GM18909 (cell line): ENCODE results near the gene NTF4.
"Not testable (repeated sequence)": the region's sequence is repeated elsewhere in the genome, so short reads cannot be mapped to it uniquely, and the experiment has no call there.

ENCODE experiments used
- ATAC-seq: cut with Tn5 transposase; IDR thresholded peaks from one replicate; pipeline ENCODE4 v1.9.1; 2021; ENCODE audit warnings: mild to moderate bottlenecking; ENCODE audit not compliant: unreplicated experiment, poor library complexity

The NTF4 gene

GRCh38 chr19:49058562-49058961 lies 6.1 kb downstream of the NTF4 start:
- ATAC-seq: no peak

- ATAC-seq: no peak
Observed at GRCh38 chr19:49057636-49058234, 6.9 kb downstream of the NTF4 start, which contains the start of gene CGB7. Gene CGB7 (minus strand): TSS chr19:49057749. CDS start chr19:49055375, 2,374 bp downstream.

- ATAC-seq: not testable (repeated sequence)
Observed at GRCh38 chr19:49056902-49057596, 7.6 kb downstream of the NTF4 start.

DNA sequence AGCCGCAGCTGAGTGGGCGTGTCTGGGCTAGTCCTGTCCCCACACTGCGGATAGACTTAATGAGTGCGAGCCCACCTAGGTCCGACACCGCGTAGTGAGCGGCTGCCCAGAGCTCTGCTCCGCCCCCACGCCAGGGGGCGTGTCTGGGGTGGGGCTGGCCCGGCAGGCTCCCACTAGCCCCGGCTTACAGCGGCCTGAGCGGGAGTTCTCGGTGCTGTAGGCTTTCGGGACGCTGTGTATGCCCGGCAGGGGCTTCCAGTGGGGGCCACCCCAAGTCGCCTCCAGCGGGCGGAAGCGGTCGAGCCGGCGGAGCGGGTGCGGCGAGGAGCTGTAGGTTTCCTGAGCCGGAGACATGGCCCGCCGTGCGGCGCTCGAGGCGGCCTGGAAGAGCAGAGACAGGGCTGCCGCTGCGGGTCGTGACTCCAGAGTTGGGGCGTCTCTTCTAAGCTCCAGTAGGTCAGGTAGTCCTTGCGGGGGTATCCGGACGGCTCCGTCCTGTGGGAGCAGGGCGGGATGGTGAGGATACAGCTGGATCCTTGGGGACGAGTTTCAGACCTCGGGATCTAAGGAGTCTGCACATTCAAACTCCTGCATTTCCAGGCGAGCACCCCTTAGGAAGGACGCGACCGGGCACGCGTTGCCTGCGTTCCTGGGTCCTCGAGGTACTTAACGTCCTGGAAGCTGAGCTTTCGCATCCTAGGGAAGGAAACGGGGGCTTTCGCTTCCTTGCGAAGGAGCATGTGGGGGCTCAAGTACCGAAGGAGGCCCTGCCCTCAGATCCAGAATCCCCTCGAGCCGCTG lies 8.3 kb downstream of the NTF4 start:
- ATAC-seq: no peak

GRCh38 chr19:49050376-49051033 lies 14.1 kb downstream of the NTF4 start:
- not testable (repeated sequence) for ATAC-seq

DNA sequence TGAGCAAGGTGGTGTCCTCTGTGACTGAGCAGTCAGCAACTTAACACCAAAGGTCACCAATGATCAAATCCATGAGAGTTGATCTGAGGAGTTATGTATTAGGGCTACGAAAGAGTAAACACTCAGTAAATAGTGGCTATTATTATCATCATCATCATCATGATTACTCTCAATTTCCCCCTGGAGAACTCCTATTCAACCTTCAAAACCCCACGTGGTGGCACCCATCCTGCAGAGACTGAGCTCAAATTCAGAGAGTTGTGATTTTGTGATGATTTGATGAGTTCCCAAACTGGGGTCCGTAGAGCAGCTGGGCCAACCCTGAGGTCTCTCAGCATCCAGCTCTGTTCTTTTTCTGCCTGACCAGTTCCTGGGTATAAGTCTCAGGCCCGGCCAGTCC lies 14.8 kb downstream of the NTF4 start:
- not testable (repeated sequence) for ATAC-seq

GRCh38 chr19:49049011-49049410 lies 15.6 kb downstream of the NTF4 start, which contains the start of gene CGB8:
Gene CGB8 (minus strand): TSS chr19:49049111. CDS start chr19:49048739, 372 bp downstream.
- not testable (repeated sequence) for ATAC-seq

DNA sequence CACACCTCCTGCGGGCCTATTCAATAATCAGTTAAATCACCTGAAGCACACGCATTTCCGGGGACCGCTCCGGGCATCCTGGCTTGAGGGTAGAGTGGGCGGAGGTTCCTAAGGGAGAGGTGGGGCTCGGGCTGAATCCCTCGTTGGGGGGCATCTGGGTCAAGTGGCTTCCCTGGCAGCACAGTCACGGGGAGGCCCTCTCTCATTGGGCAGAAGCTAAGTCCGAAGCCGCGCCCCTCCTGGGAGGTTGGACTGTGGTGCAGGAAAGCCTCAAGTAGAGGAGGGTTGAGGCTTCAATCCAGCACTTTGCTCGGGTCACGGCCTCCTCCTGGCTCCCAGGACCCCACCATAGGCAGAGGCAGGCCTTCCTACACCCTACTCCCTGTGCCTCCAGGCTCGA lies 21.1 kb downstream of the NTF4 start, which contains the start of gene CGB5:
Gene CGB5 (plus strand): TSS at position 301 of the 400 bp plus-strand sequence. CDS start 362 bp downstream, outside the sequence.
- ATAC-seq: not testable (repeated sequence)

- not testable (repeated sequence) for ATAC-seq
Observed at GRCh38 chr19:49042666-49043065, 22.0 kb downstream of the NTF4 start.

DNA sequence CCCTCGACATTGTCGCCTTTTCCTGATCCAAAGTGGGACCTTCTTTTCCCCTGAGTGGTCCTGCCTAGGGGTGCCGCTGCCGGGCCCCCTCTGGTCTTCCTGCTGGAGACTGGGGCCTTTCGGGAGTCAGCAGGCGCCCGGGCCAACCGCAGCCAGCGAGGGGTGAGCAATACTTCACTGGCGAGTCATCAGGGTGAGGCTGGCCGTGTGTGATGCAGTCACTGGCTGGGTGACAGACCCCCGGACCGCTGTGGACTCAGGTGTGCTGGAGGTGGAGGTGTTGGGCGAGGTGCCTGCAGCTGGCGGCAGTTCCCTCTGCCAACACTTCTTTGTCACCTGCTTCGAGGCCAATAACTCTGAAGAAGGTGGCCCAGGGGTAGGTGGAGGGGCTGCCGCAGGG lies 22.4 kb downstream of the NTF4 start:
- no peak for ATAC-seq

GRCh38 chr19:49039736-49040135 lies 24.9 kb downstream of the NTF4 start:
- not testable (repeated sequence) for ATAC-seq

GRCh38 chr19:49038557-49039276 lies 25.9 kb downstream of the NTF4 start:
- ATAC-seq: not testable (repeated sequence)

DNA sequence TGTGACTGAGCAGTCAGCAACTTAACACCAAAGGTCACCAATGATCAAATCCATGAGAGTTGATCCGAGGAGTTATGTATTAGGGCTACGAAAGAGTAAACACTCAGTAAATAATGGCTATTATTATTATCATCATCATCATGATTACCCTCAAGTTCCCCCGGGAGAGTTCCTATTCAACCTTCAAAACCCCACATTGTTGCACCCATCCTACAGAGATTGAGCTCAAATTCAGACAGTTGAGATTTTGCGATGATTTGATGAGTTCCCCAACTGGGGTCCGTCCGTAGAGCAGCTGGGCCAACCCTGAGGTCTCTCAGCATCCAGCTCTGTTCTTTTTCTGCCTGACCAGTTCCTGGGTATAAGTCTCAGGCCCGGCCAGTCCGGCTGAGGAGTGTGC lies 26.5 kb downstream of the NTF4 start:
- ATAC-seq: not testable (repeated sequence)

DNA sequence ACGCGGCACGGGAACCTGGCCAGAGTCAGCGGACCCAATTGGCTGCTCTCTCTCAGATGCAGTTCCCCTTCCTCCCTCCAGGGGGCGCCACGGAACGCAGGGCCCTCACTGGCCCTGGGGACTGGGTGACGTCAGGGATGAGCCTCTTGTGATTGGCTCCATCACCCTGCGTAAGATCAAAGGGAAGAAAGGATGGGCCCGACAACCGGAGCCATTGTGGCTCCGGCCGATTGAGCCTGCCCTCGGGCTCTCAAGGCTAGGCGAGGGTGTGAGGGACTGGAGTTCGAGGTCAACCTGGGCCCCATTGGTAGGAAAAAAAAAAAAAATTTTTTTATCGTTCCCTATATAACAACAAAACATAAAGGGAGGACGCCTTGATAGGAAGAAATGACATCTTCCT lies 27.8 kb downstream of the NTF4 start, which contains the start of gene CGB1:
Gene CGB1 (minus strand): TSS at position 81 of the 400 bp plus-strand sequence. CDS start 184 bp downstream, outside the sequence.
- ATAC-seq: not testable (repeated sequence)

DNA sequence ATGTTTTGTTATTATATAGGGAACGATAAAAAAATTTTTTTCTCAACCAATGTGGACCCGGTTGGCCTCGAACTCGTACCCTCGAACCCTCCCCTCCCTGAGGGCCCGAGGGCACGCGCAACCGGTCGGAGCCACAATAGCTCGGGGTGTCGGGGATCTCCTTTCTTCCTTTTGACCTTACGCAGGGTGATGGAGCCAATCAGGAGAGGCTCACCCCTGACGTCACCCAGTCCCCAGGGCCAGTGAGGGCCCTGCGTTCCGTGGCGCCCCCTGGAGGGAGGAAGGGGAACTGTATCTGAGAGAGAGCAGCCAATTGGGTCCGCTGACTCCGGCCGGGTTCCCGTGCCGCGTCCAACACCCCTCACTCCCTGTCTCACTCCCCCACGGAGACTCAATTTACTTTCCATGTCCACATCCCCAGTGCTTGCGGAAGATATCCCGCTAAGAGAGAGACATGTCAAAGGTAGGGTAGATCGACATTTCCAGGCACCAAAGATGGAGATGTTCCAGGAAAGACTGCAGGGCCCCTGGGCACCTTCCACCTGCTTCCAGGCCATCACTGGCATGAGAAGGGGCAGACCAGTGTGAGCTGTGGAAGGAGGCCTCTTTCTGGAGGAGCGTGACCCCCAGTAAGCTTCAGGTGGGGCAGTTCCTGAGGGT lies 32.8 kb downstream of the NTF4 start, which contains the start of gene CGB2:
Gene CGB2 (plus strand): TSS at position 249 of the 660 bp plus-strand sequence. CDS start 206 bp downstream, at position 455.
- ATAC-seq: not testable (repeated sequence)

GRCh38 chr19:49030323-49030722 lies 34.3 kb downstream of the NTF4 start:
- not testable (repeated sequence) for ATAC-seq

DNA sequence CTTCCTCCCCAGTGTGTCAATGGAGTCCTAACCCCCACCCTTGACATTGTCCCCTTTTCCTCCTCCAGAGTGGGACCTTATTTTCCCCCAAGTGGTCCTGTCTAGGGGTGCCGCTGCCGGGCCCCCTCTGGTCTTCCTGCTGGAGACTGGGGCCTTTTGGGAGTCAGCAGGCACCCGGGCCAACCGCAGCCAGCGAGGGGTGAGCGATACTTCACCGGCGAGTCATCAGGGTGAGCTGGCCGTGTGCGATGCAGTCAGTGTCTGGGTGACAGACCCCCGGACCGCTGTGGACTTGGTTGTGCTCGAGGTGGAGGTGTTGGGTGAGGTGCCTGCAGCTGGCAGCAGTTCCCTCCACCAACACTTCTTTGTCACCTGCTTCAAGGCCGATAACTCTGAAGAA lies 34.9 kb downstream of the NTF4 start:
- ATAC-seq: not testable (repeated sequence)

- not testable (repeated sequence) for ATAC-seq
Observed at GRCh38 chr19:49028686-49029085, 35.9 kb downstream of the NTF4 start.

GRCh38 chr19:49025599-49025998 lies 39.0 kb downstream of the NTF4 start:
- not testable (repeated sequence) for ATAC-seq
